RWPE2 (cell line): ENCODE data around the gene COA7.
A peak's percentile ranks its signal among the peaks of the same experiment; 100 is the strongest.

ENCODE experiments used
- ATAC-seq: fragments of 200-7000 bp; cut with Tn5 transposase; 3 replicates; pipeline ENCODE4 v1.9.1; 2021; ENCODE audit warnings: low read depth
- DNase-seq: peaks from one replicate; pipeline ENCODE4 v3.0.0-alpha.2; 2020; ENCODE audit warnings: low spot score
- H3K27ac ChIP-seq: fragments of 450-650 bp; 2 replicates; pipeline ENCODE4 v1.5.1; 2017; ENCODE audit warnings: mild to moderate bottlenecking; ENCODE audit not compliant: poor library complexity, severe bottlenecking
- H3K27me3 ChIP-seq: fragments of 250-450 bp; sonication (Bioruptor Pico); 2 replicates; pipeline ENCODE4 v1.5.1; 2021; ENCODE audit warnings: mild to moderate bottlenecking, moderate library complexity; ENCODE audit not compliant: insufficient read depth, poor library complexity, severe bottlenecking
- H3K36me3 ChIP-seq: fragments of 250-450 bp; sonication (Bioruptor Pico); 2 replicates; pipeline ENCODE4 v1.5.1; 2020; ENCODE audit warnings: low read depth, mild to moderate bottlenecking, moderate library complexity
- H3K4me1 ChIP-seq: fragments of 250-450 bp; sonication (Bioruptor Pico); 2 replicates; pipeline ENCODE4 v1.5.1; 2021; ENCODE audit warnings: mild to moderate bottlenecking, moderate library complexity; ENCODE audit not compliant: insufficient read depth, poor library complexity, severe bottlenecking
- H3K4me3 ChIP-seq: fragments of 250-450 bp; sonication (Bioruptor Pico); 2 replicates; pipeline ENCODE4 v1.5.1; 2021; ENCODE audit warnings: mild to moderate bottlenecking, moderate library complexity; ENCODE audit not compliant: severe bottlenecking
- H3K9me3 ChIP-seq: fragments of 250-450 bp; sonication (Bioruptor Pico); 2 replicates; pipeline ENCODE4 v1.5.1; 2021; ENCODE audit warnings: mild to moderate bottlenecking, moderate library complexity; ENCODE audit not compliant: severe bottlenecking
- CTCF ChIP-seq: fragments of 450-650 bp; IDR thresholded peaks from one replicate; pipeline ENCODE4 v1.5.1; 2017; ENCODE audit warnings: mild to moderate bottlenecking, moderate library complexity; ENCODE audit not compliant: poor library complexity, severe bottlenecking

The COA7 gene

GRCh38 chr1:52697795-52698674 is at the start of gene COA7:
Gene COA7, minus strand, starts transcription at chr1:52698347. Its CDS starts 21 bp downstream, at chr1:52698326.
- no peaks in the 10 kb centered on the region for H3K9me3 ChIP-seq
- DNase-seq (peak; percentile 82), ATAC-seq (peak; percentile 83)
- peak within 1 kb of the TSS; percentile 52 for H3K27ac ChIP-seq
- no peak for TF ChIP-seq CTCF
- H3K27me3 ChIP-seq = no peaks in the 10 kb centered on the region
- H3K36me3 ChIP-seq = peaks cover 8% of the 10 kb centered on the region
- peaks cover 3% of the 10 kb centered on the region for H3K4me1 ChIP-seq
- peak within 1 kb of the TSS; percentile 57 for H3K4me3 ChIP-seq

GRCh38 chr1:52747450-52747849 is 49.3 kb upstream of the COA7 start:
- no peak for TF ChIP-seq CTCF
- H3K4me1 ChIP-seq = peaks cover 3% of the 10 kb centered on the region
- no peaks in the 10 kb centered on the region for H3K9me3 ChIP-seq
- no peak for ATAC-seq
- no peak overlapping the region for H3K27ac ChIP-seq
- H3K27me3 ChIP-seq = no peaks in the 10 kb centered on the region
- no peak overlapping the region for H3K4me3 ChIP-seq
- DNase-seq = no peak
- peaks cover 3% of the 10 kb centered on the region; the same call in 1 of the 2 replicates for H3K36me3 ChIP-seq

GRCh38 chr1:52746189-52746588 is 48.0 kb upstream of the COA7 start:
- Histone ChIP-seq H3K4me3 (no peak overlapping the region), H3K27ac (no peak overlapping the region), H3K27me3 (no peaks in the 10 kb centered on the region), H3K4me1 (peaks cover 3% of the 10 kb centered on the region), H3K9me3 (no peaks in the 10 kb centered on the region), H3K36me3 (peaks cover 5% of the 10 kb centered on the region; the same call in 1 of the 2 replicates)
- DNase-seq (no peak), ATAC-seq (no peak)
- no peak for TF ChIP-seq CTCF

GRCh38 chr1:52741259-52741658 is 43.1 kb upstream of the COA7 start:
- Histone ChIP-seq H3K27me3 (no peaks in the 10 kb centered on the region), H3K4me1 (no peaks in the 10 kb centered on the region), H3K27ac (no peak overlapping the region), H3K4me3 (no peak overlapping the region), H3K9me3 (no peaks in the 10 kb centered on the region), H3K36me3 (0 out of 2 replicates have a peak, but pooled peaks cover 2% of the 10 kb centered on the region)
- no peak for TF ChIP-seq CTCF
- no peak for DNase-seq
- ATAC-seq = no peak
